GM10847 (cell line): ENCODE results near the gene TPRX2.

ENCODE experiments used
- POLR2A ChIP-seq: IDR thresholded peaks from 2 replicates; pipeline ENCODE4 v1.6.1; 2011; ENCODE audit not compliant: insufficient read length; ENCODE audit errors: extremely low read depth

The TPRX2 gene

GRCh38 chr19:47853003-47853402, 6.0 kb upstream of the TPRX2 start:
- TF ChIP-seq POLR2A: no peak

- TF ChIP-seq POLR2A: no peak
These were observed 4.6 kb upstream of the TPRX2 start for GRCh38 chr19:47854459-47854858.

- no peak for TF ChIP-seq POLR2A
These were observed 1.7 kb downstream of the TPRX2 start for GRCh38 chr19:47860602-47861297.

GRCh38 chr19:47861630-47862029, 2.6 kb downstream of the TPRX2 start:
- TF ChIP-seq POLR2A: no peak

DNA sequence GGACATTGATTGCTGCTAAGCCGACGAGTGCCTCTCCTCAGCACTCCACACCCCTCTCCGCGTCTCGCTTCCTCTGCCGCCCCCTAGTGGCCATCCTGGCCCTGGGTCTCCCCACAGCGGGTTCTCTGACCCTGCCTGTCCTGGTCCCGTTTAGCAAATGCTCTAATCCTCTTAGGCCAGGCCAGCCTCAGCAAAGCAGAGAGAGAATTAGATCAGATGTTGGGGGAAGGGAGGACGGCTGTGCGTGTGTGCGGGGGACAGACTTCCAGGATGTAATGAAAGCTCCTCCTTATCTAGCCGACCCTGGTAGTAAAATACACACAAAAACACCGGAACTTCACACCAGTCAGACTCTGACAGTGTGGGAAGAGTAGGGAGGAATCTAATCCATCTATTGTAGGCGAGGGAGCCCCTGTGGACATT, 4.5 kb downstream of the TPRX2 start:
- no peak for TF ChIP-seq POLR2A

GRCh38 chr19:47865166-47865565, 6.1 kb downstream of the TPRX2 start:
- no peak for TF ChIP-seq POLR2A

DNA sequence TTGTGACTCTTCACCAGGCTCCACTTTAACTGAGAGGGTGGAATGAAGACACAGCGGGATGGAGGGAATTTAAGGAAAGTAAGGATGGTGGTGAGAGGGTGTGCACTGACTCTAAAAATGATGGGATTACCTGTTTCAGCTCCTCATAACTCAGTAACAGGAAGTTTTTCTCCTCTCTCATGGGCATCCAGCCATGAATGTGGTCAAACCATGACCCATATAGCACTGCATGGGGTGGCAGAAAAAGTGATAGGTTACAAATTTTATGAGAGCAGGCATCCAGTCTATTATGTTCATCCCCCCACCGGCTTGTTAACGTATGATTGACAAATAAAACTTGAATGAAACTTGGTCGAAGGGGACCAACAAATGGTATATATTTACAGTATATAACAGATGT, 19.9 kb downstream of the TPRX2 start:
- TF ChIP-seq POLR2A: no peak

- no peak for TF ChIP-seq POLR2A
These were observed 22.7 kb downstream of the TPRX2 start for GRCh38 chr19:47881757-47882156.

GRCh38 chr19:47882890-47883289, 23.9 kb downstream of the TPRX2 start:
- no peak for TF ChIP-seq POLR2A

DNA sequence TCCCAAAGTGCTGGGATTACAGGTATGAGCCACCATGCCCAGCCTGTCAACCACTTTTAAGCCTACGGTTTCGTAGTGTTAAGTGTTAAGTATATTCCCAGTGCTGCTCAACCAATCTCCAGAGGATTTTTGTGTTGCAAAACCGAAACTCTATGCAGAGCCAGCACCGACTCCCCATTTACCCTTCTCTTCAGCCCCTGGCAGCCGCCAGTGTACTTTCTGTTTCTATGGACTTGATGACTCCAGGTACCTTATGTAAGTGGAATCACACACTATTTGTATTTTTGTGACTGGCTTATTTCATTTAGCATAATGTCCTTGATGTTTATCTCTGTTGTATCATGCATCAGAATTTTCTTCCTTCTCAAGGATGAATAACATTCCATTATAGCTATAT, 26.0 kb downstream of the TPRX2 start:
- no peak for TF ChIP-seq POLR2A

DNA sequence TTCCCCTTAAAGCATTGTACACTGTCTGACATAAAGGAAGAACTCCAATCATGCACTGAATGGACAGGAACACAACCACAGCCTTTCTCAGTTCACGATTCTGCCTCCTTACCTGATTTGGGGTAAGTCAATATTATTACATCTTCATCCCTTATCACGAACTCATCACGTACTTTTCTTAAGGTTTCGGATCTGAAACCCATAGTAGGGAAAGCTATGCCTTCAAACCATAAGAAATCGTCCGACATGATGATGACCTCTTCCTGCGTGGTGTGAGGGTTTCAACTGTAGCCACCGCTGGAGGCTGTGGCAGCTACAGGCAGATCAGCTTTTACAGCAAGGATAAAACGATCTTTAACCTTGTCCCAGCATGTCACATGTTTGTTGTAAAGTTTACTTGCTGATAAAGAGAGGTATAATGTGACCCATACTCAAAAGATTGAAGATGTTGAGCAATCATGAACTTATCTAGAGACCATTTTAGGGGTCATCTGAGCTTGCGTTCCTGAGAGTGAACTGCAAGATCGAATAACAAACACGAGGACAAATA, 27.1 kb downstream of the TPRX2 start, which contains the start of gene SULT2A1:
Gene SULT2A1, minus strand, starts transcription at position 306 of the 550 bp plus-strand sequence. Its CDS starts 58 bp downstream, at position 248.
- no peak for TF ChIP-seq POLR2A

GRCh38 chr19:47890865-47891621, 32.0 kb downstream of the TPRX2 start:
- no peak for TF ChIP-seq POLR2A

DNA sequence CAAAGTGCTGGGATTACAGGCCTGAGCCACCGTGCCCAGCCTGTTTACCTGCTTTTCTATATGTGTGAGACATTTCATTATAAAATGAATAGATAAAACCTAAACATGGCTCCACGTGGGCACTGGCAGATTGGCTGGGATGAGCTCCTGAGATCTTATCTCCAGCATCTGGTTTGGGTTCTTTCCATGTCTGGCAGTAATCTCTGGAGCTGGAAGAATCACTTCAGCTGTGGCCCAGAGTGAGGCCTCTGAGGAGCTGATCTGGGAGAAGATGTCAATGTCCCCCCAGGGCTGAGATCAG, 32.5 kb downstream of the TPRX2 start:
- TF ChIP-seq POLR2A: no peak

- no peak for TF ChIP-seq POLR2A
These were observed 33.1 kb downstream of the TPRX2 start for GRCh38 chr19:47891923-47892666.

DNA sequence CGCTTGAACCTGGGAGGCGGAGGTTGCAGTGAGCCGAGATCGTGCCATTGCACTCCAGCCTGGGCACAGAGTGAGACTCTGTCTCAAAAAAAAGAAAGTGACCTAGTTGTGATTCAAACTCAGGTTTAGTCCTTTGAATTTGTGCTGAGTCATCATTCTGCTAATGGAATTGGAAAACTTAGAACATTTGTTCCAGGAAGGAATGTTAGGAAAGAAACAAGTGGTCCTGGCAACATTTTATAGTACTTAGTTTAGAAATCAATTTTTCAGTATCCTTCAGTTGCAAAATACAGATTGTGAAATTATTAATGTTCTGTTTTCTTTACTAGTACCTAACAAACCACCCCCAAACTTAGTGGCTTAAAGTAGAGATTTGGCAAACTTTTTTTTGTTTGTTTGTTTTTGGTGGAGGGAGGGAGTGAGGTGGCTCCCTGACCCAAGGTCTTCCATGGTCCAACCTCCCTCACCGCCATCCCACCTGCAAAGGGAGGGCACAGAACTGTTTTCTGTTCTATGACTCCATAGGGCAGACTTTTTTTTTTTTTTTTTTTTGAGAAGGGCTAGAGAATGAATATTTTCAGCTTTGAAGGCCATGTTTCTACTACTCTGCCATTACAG, 36.2 kb downstream of the TPRX2 start:
- TF ChIP-seq POLR2A: no peak
